Measurements from ENCODE around the gene ADORA2A. TPM values are rescaled to one million over a fixed set of nuclear protein-coding genes. Genes with fewer than 3 reads are reported as not detected.

The ADORA2A gene
- total and polyA plus RNA-seq, 9 donors, result 0.57 to 5.0 (median 2.7) TPM

DNA sequence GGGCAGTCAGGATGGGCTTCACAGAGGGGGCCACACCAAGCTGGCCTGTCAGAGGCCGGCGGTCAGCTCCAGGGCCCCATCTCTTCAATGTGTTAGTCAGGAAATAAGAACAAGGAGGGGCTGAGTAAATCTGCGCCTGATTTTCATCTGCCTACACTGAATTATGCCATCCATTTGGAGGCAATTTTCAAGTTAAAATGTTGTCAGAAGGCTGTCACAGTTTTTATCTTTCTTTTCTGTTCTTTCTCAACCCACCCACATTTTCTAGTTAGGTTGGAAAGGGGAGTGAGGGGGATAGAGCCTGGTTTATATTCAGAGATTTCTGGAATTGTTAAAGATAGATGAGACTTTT is 18.8 kb downstream of the ADORA2A start:
- Histone ChIP-seq H3K27ac (no peak overlapping the region), H3K4me1 (ENCODE audit: insufficient read depth) (peaks cover 3% of the 10 kb centered on the region), H3K36me3 (no peaks in the 10 kb centered on the region), H3K27me3 (no peaks in the 10 kb centered on the region), H3K9me3 (no peaks in the 10 kb centered on the region), H3K4me3 (no peak overlapping the region)
- TF ChIP-seq POLR2A (IDR thresholded peaks at IDR 0.05), result no peak
- TF ChIP-seq EP300 (IDR thresholded peaks at IDR 0.05), result no peak
- no peak for TF ChIP-seq CTCF (IDR thresholded peaks at IDR 0.05)
- WGBS, 3 donors, result 92 to 99% (median 95%) methylated on average over 3 of the region's 3 CpGs
- no peak for DNase-seq
- intact Hi-C loops (cut with DNase I), result no loop called here

- Histone ChIP-seq H3K4me3 (no peak overlapping the region), H3K36me3 (no peaks in the 10 kb centered on the region), H3K9me3 (no peaks in the 10 kb centered on the region), H3K27me3 (no peaks in the 10 kb centered on the region), H3K4me1 (ENCODE audit: insufficient read depth) (peaks cover 13% of the 10 kb centered on the region), H3K27ac (no peak overlapping the region)
- intact Hi-C loops (cut with DNase I), result no loop called here
- no peak for TF ChIP-seq EP300 (IDR thresholded peaks at IDR 0.05)
- no peak for TF ChIP-seq POLR2A (IDR thresholded peaks at IDR 0.05)
- no peak for TF ChIP-seq CTCF (IDR thresholded peaks at IDR 0.05)
- 13 to 31% (median 26%) methylated on average over 1 of the region's 1 CpG for WGBS, 3 donors
- DNase-seq, result peak in 1 of 5 donors; percentile 8
These were observed 23.2 kb downstream of the ADORA2A start for GRCh38 chr22:24450610-24451009.

- Histone ChIP-seq H3K4me1 (ENCODE audit: insufficient read depth) (peaks cover 15% of the 10 kb centered on the region), H3K4me3 (no peak overlapping the region), H3K9me3 (no peaks in the 10 kb centered on the region), H3K27me3 (no peaks in the 10 kb centered on the region), H3K36me3 (no peaks in the 10 kb centered on the region), H3K27ac (no peak overlapping the region)
- no peak for TF ChIP-seq POLR2A (IDR thresholded peaks at IDR 0.05)
- no peak for TF ChIP-seq EP300 (IDR thresholded peaks at IDR 0.05)
- no peak for TF ChIP-seq CTCF (IDR thresholded peaks at IDR 0.05)
- no peak for DNase-seq
- intact Hi-C loops (cut with DNase I), result no loop called here
These were observed 23.8 kb downstream of the ADORA2A start for GRCh38 chr22:24451162-24451561.

DNA sequence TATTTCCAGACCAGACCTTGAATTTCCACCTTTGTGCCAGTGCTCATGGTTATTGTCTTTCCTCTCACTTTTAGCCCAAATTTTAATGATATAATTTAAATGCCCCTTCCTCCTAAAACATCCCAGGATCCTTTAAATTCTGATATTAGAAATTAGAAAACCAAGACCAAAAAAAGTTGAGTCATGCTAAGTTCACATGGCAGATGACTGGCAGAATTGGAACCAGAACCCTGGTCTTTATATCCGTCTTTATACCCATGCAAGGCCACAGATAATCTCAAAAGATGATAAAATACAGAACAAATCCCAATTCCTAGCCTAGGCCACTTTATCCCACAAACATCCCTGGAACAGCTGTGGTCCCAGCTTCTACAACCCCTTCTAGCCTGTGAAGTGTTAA is 26.5 kb downstream of the ADORA2A start:
- WGBS, 3 donors, result 73 to 89% (median 86%) methylated on average over 1 of the region's 1 CpG
- Histone ChIP-seq H3K36me3 (no peaks in the 10 kb centered on the region), H3K9me3 (no peaks in the 10 kb centered on the region), H3K4me3 (no peak overlapping the region), H3K27me3 (no peaks in the 10 kb centered on the region), H3K4me1 (ENCODE audit: insufficient read depth) (peaks cover 19% of the 10 kb centered on the region), H3K27ac (no peak overlapping the region)
- no peak for TF ChIP-seq EP300 (IDR thresholded peaks at IDR 0.05)
- no peak for TF ChIP-seq POLR2A (IDR thresholded peaks at IDR 0.05)
- no peak for TF ChIP-seq CTCF (IDR thresholded peaks at IDR 0.05)
- intact Hi-C loops (cut with DNase I), result no loop called here
- DNase-seq, result no peak

DNA sequence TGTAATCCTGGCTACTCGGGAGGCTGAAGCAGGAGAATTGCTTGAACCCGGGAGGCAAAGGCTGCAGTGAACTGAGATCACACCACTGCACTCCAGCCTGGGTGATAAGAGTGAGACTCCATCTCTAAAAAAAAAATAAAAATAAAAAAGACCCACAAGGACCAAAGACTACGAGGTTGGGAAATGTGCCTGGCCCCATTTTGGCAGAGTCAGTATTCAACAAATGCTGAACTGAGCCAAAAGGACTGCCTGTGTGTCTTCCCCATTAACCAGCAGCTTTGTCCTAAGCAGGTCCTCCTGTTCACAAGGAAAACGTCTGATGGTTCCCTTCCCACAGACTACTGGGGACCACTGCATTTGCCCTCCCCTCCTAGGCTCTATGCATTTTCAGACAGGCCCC is 27.6 kb downstream of the ADORA2A start:
- TF ChIP-seq EP300 (IDR thresholded peaks at IDR 0.05), result no peak
- TF ChIP-seq POLR2A (IDR thresholded peaks at IDR 0.05), result no peak
- Histone ChIP-seq H3K9me3 (no peaks in the 10 kb centered on the region), H3K27ac (peak overlapping the region in 1 of 2 donors; percentile 11), H3K36me3 (no peaks in the 10 kb centered on the region), H3K27me3 (no peaks in the 10 kb centered on the region), H3K4me1 (ENCODE audit: insufficient read depth) (peaks cover 19% of the 10 kb centered on the region), H3K4me3 (no peak overlapping the region)
- intact Hi-C loops (cut with DNase I), result no loop called here
- WGBS, 3 donors, result 17 to 25% (median 24%) methylated on average over 4 of the region's 4 CpGs
- peak in 3 of 5 donors; percentile 55 to 63 (median 57) for DNase-seq

Data from ovary (tissue), 9 donors.